ENCODE measurements around the gene PUM2. TPM values are rescaled to one million over a fixed set of nuclear protein-coding genes. Genes with fewer than 3 reads are reported as not detected.

The PUM2 gene
- total and polyA plus RNA-seq, 2 of the 13 experiments (the other 11 are each of a cell fraction or from before 2014, with no cell fraction given) = 69.6 to 69.8 TPM

DNA sequence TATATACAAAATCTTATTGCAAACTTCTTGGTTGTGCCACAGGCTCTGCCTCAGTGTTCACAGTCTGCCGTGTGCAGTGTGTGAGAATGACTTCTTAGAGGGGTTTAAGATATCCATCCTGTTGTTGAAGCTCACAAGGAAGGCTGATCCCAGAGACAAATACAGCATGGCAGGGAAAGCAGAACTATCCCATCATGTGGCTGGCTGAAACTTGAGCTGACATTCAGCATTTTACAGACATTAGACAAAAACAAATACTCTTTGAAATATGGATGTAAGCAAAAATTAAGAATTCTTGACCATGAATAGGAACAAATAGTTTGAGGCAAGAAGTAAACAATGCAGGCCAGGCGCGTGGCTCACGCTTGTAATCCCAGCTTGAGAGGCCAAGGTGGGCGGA is 12.9 kb upstream of the PUM2 start:
- TF ChIP-seq ZNF629 (CRISPR knock-in tag; conservative IDR thresholded peaks at IDR 0.05) = no peak
- TF ChIP-seq THAP11 (CRISPR knock-in tag; IDR thresholded peaks at IDR 0.05) = no peak
- TF ChIP-seq, protein P1, sequence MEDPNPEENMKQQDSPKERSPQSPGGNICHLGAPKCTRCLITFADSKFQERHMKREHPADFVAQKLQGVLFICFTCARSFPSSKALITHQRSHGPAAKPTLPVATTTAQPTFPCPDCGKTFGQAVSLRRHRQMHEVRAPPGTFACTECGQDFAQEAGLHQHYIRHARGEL (CRISPR knock-in tag; IDR thresholded peaks at IDR 0.05) = no peak
- TF ChIP-seq ZNF460 (CRISPR knock-in tag; IDR thresholded peaks at IDR 0.05; ENCODE audit: borderline replicate concordance) = no peak
- no peak for TF ChIP-seq NR2F6 (IDR thresholded peaks at IDR 0.05)
- no peak for TF ChIP-seq NR2F6 (CRISPR knock-in tag; IDR thresholded peaks at IDR 0.05)
- TF ChIP-seq FOXO1 (CRISPR knock-in tag; IDR thresholded peaks at IDR 0.05) = no peak
- TF ChIP-seq ZNF446 (CRISPR knock-in tag; IDR thresholded peaks at IDR 0.05) = no peak
- TF ChIP-seq ZNF205 (CRISPR knock-in tag; IDR thresholded peaks at IDR 0.05) = no peak
- TF ChIP-seq ZSCAN21 (CRISPR knock-in tag; IDR thresholded peaks at IDR 0.05; ENCODE audit: borderline replicate concordance) = no peak
- TF ChIP-seq MAFG (CRISPR knock-in tag; IDR thresholded peaks at IDR 0.05) = no peak
- no peak for TF ChIP-seq SAP130 (CRISPR knock-in tag; IDR thresholded peaks at IDR 0.05; ENCODE audit: low read depth)
- no peak for TF ChIP-seq PHB2 (IDR thresholded peaks at IDR 0.05; ENCODE audit: partially characterized antibody)
- no peak for TF ChIP-seq ZNF335 (CRISPR knock-in tag; IDR thresholded peaks at IDR 0.05)
- no peak for TF ChIP-seq MBNL3 (CRISPR knock-in tag; conservative IDR thresholded peaks at IDR 0.05)
- TF ChIP-seq, protein P2, sequence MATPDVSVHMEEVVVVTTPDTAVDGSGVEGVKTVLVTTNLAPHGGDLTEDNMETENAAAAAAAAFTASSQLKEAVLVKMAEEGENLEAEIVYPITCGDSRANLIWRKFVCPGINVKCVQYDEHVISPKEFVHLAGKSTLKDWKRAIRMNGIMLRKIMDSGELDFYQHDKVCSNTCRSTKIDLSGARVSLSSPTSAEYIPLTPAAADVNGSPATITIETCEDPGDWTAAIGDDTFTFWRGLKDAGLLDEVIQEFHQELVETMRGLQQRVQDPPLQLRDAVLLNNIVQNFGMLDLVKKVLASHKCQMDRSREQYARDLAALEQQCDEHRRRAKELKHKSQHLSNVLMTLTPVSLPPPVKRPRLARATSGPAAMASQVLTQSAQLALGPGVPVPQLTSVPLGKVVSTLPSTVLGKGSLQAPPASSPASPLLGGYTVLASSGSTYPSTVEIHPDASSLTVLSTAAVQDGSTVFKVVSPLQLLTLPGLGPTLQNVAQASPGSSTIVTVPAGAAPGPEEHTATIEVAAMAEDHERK (CRISPR knock-in tag; IDR thresholded peaks at IDR 0.05; ENCODE audit: low read depth) = no peak
- TF ChIP-seq, protein P3, sequence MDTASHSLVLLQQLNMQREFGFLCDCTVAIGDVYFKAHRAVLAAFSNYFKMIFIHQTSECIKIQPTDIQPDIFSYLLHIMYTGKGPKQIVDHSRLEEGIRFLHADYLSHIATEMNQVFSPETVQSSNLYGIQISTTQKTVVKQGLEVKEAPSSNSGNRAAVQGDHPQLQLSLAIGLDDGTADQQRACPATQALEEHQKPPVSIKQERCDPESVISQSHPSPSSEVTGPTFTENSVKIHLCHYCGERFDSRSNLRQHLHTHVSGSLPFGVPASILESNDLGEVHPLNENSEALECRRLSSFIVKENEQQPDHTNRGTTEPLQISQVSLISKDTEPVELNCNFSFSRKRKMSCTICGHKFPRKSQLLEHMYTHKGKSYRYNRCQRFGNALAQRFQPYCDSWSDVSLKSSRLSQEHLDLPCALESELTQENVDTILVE (CRISPR knock-in tag; IDR thresholded peaks at IDR 0.05) = no peak
- TF ChIP-seq ZNF496 (CRISPR knock-in tag; IDR thresholded peaks at IDR 0.05; ENCODE audit: insufficient replicate concordance) = no peak
- intact Hi-C loops (cut with micrococcal nuclease; ENCODE audit: unreplicated experiment) (no loop called here), in situ Hi-C loops (cut with HindIII; ENCODE audit: extremely low pct_ligation_motif_present, low pct_unique_long_range_greater_than_20kb) (no loop called here)
- ATAC-seq (no peak), DNase-seq (ENCODE audit: low spot score) (no peak), FAIRE-seq (no peak)
- Histone ChIP-seq H3K27me3 (ENCODE audit: control insufficient read depth in 1 of 2, insufficient read depth in 2 of 2, low read length in 2 of 2) (peaks cover 0 to 3% of the 10 kb centered on the region in 2 experiments; a peak in 4 of 5 replicates), H4K20me1 (ENCODE audit: insufficient read depth, low read length) (no peaks in the 10 kb centered on the region), H3K9me3 (ENCODE audit: low read length) (peaks cover 7% of the 10 kb centered on the region), H2AFZ (ENCODE audit: low read length) (no peak overlapping the region), H3K4me2 (ENCODE audit: low read depth, low read length) (no peak overlapping the region), H3K79me2 (ENCODE audit: insufficient read depth, low read length) (no peaks in the 10 kb centered on the region), H3K36me3 (replicated peaks in 1 of 2; ENCODE audit: control insufficient read depth in 1 of 2, insufficient read depth in 2 of 2, low read length in 2 of 2) (no peaks in the 10 kb centered on the region), H3K4me1 (ENCODE audit: insufficient read depth, low read length) (peaks cover 5% of the 10 kb centered on the region; the same call in 1 of the 2 replicates), H3K4me3 (replicated peaks in 1 of 3; ENCODE audit: insufficient read depth in 1 of 3, low read depth in 2 of 3, low read length in 3 of 3) (no peak overlapping the region), H3K9ac (ENCODE audit: insufficient read depth, low read depth, low read length) (no peak overlapping the region), H3K27ac (ENCODE audit: extremely low read length, insufficient read depth, low read length) (no peak overlapping the region)
- 41% methylated on average over 5 of the region's 5 CpGs for WGBS (ENCODE audit: low lambda C conversion rate)
- BruUV-seq (replicated peaks) = no TSS peak
- ChIA-PET POLR2A (interaction anchor here (1.2 kb wide), 1 partner anchor 12 kb away, joined by 4 read pairs; no protein-coding TSS in a partner anchor), CTCF (ENCODE audit: low intra/inter-chr PET ratio, low total read pairs) (no interaction called here)
